Measurements from ENCODE around the gene TENM4. TPM values are rescaled to one million over a fixed set of nuclear protein-coding genes. Genes with fewer than 3 reads are reported as not detected.

The TENM4 gene
- total RNA-seq, 2 experiments from 2014 or later, result not detected

- no peaks in the 10 kb centered on the region for H3K4me1 ChIP-seq (ENCODE audit: insufficient read depth, low read length, poor library complexity, severe bottlenecking)
- no peak for TF ChIP-seq EZH2phosphoT487 (IDR thresholded peaks at IDR 0.05; ENCODE audit: borderline replicate concordance, low read depth, low read length)
- TF ChIP-seq CTCF (conservative IDR thresholded peaks at IDR 0.05; ENCODE audit: low read length), result no peak
- H4K20me1 ChIP-seq (ENCODE audit: insufficient read depth, low read length), result no peaks in the 10 kb centered on the region
- BruUV-seq (replicated peaks), result no TSS peak
- CTCF ChIA-PET (ENCODE audit: unreplicated experiment), result no interaction called here
- DNase-seq (ENCODE audit: low spot score), result no peak
- POLR2A ChIA-PET, result interaction anchor here (0.7 kb wide), 1 partner anchor 357 kb away, joined by 4 read pairs; no protein-coding TSS in a partner anchor
- H3K9me3 ChIP-seq (ENCODE audit: low read length), result no peaks in the 10 kb centered on the region
- no peak overlapping the region for H3K27ac ChIP-seq (ENCODE audit: low read depth, low read length, poor library complexity, severe bottlenecking)
- no peaks in the 10 kb centered on the region for H3K79me2 ChIP-seq (ENCODE audit: insufficient read depth, low read depth, low read length)
- no peak overlapping the region for H3K4me3 ChIP-seq (ENCODE audit: low read depth, low read length, poor library complexity, severe bottlenecking)
- intact Hi-C loops (cut with micrococcal nuclease; ENCODE audit: unreplicated experiment), result no loop called here
- no peak overlapping the region for H3K4me2 ChIP-seq (ENCODE audit: low read length)
- H2AFZ ChIP-seq (ENCODE audit: low read length), result no peak overlapping the region
- no peaks in the 10 kb centered on the region for H3K36me3 ChIP-seq (ENCODE audit: insufficient read depth, low read length)
- H3K9me2 ChIP-seq (ENCODE audit: insufficient read depth, low read length), result no peaks in the 10 kb centered on the region
Measured at GRCh38 chr11:78768345-78768744, 672.5 kb downstream of the TENM4 start.

GRCh38 chr11:78767027-78767932 lies 673.5 kb downstream of the TENM4 start:
- Histone ChIP-seq H3K4me1 (ENCODE audit: insufficient read depth, low read length, poor library complexity, severe bottlenecking) (no peaks in the 10 kb centered on the region), H3K4me2 (ENCODE audit: low read length) (no peak overlapping the region), H3K27ac (ENCODE audit: low read depth, low read length, poor library complexity, severe bottlenecking) (no peak overlapping the region), H3K9me2 (ENCODE audit: insufficient read depth, low read length) (no peaks in the 10 kb centered on the region), H3K4me3 (ENCODE audit: low read depth, low read length, poor library complexity, severe bottlenecking) (no peak overlapping the region), H3K9me3 (ENCODE audit: low read length) (no peaks in the 10 kb centered on the region), H3K36me3 (ENCODE audit: insufficient read depth, low read length) (no peaks in the 10 kb centered on the region), H4K20me1 (ENCODE audit: insufficient read depth, low read length) (no peaks in the 10 kb centered on the region), H2AFZ (ENCODE audit: low read length) (no peak overlapping the region), H3K79me2 (ENCODE audit: insufficient read depth, low read depth, low read length) (no peaks in the 10 kb centered on the region)
- no peak for DNase-seq (ENCODE audit: low spot score)
- ChIA-PET POLR2A (interaction anchor here (0.7 kb wide), 2 partner anchors 15 to 358 kb away, joined by 3 to 4 read pairs; no protein-coding TSS in a partner anchor), CTCF (ENCODE audit: unreplicated experiment) (no interaction called here)
- TF ChIP-seq CTCF (conservative IDR thresholded peaks at IDR 0.05; ENCODE audit: low read length), result no peak
- TF ChIP-seq EZH2phosphoT487 (IDR thresholded peaks at IDR 0.05; ENCODE audit: borderline replicate concordance, low read depth, low read length), result no peak
- no TSS peak for BruUV-seq (replicated peaks)
- intact Hi-C loops (cut with micrococcal nuclease; ENCODE audit: unreplicated experiment), result no loop called here

GRCh38 chr11:78764946-78765345 lies 675.9 kb downstream of the TENM4 start:
- Histone ChIP-seq H3K27ac (ENCODE audit: low read depth, low read length, poor library complexity, severe bottlenecking) (no peak overlapping the region), H4K20me1 (ENCODE audit: insufficient read depth, low read length) (no peaks in the 10 kb centered on the region), H2AFZ (ENCODE audit: low read length) (no peak overlapping the region), H3K4me2 (ENCODE audit: low read length) (no peak overlapping the region), H3K36me3 (ENCODE audit: insufficient read depth, low read length) (no peaks in the 10 kb centered on the region), H3K9me2 (ENCODE audit: insufficient read depth, low read length) (no peaks in the 10 kb centered on the region), H3K4me3 (ENCODE audit: low read depth, low read length, poor library complexity, severe bottlenecking) (no peak overlapping the region), H3K79me2 (ENCODE audit: insufficient read depth, low read depth, low read length) (no peaks in the 10 kb centered on the region), H3K4me1 (ENCODE audit: insufficient read depth, low read length, poor library complexity, severe bottlenecking) (no peaks in the 10 kb centered on the region), H3K9me3 (ENCODE audit: low read length) (no peaks in the 10 kb centered on the region)
- DNase-seq (ENCODE audit: low spot score), result no peak
- BruUV-seq (replicated peaks), result no TSS peak
- CTCF ChIA-PET (ENCODE audit: unreplicated experiment), result no interaction called here
- no peak for TF ChIP-seq EZH2phosphoT487 (IDR thresholded peaks at IDR 0.05; ENCODE audit: borderline replicate concordance, low read depth, low read length)
- no peak for TF ChIP-seq CTCF (conservative IDR thresholded peaks at IDR 0.05; ENCODE audit: low read length)
- intact Hi-C loops (cut with micrococcal nuclease; ENCODE audit: unreplicated experiment), result no loop called here
- POLR2A ChIA-PET, result no interaction called here
